ENCODE measurements around the gene CAB39.

DNA sequence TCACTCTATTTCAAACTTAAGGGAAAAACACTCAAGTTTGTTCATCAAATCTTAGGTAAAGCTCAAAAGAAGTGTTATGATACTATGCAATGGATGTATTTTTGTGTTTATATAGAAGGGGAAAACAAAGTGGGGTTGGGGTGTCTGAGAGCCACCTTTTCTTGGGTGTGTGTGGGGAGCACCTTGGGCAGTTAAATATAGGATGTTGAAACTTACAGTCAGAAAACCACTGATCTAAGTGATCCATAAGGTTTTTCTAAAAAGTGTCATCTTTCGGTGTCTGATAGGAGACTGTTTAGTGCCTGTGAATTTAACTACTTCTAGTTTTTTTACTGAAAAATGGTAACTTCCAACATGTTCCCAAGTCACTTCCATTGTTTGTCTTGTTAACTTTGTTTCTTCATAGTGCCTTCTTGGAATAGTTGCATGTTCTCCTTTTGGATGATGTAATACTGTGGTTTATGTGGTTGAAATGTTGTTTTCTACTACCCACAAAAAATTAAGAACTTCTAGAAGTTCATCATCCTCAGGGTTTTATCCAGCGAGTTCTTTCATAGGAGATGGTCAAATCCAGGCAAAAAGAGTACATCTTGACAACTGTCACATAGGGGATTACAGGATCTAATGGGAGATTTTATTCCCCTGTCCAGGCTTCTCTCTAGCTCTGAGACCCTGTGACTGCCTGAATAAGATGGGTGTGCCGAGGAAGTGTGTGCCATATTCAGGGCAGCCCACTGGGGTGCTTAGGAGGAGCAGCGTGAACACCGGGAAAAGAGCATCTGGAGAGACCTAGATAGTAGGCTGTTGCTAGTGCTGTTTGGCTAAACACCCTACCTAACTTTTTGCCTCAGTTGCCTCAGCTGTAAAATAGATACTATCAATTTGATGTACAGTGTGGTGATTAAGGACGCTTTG is 46.2 kb downstream of the CAB39 start:
- TF ChIP-seq, protein P1, sequence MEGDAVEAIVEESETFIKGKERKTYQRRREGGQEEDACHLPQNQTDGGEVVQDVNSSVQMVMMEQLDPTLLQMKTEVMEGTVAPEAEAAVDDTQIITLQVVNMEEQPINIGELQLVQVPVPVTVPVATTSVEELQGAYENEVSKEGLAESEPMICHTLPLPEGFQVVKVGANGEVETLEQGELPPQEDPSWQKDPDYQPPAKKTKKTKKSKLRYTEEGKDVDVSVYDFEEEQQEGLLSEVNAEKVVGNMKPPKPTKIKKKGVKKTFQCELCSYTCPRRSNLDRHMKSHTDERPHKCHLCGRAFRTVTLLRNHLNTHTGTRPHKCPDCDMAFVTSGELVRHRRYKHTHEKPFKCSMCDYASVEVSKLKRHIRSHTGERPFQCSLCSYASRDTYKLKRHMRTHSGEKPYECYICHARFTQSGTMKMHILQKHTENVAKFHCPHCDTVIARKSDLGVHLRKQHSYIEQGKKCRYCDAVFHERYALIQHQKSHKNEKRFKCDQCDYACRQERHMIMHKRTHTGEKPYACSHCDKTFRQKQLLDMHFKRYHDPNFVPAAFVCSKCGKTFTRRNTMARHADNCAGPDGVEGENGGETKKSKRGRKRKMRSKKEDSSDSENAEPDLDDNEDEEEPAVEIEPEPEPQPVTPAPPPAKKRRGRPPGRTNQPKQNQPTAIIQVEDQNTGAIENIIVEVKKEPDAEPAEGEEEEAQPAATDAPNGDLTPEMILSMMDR (IDR thresholded peaks at IDR 0.05): no peak
- no peak for TF ChIP-seq POLR2A (IDR thresholded peaks at IDR 0.05)
